GM19328 (cell line): Measurements from ENCODE around the gene PCSK7.

Experiments used
- ATAC-seq: cut with Tn5 transposase; IDR thresholded peaks from one replicate; pipeline ENCODE4 v1.9.1; 2021; ENCODE audit warnings: mild to moderate bottlenecking, moderate library complexity; ENCODE audit not compliant: unreplicated experiment

The PCSK7 gene

GRCh38 chr11:117199053-117199915 is 32.6 kb downstream of the PCSK7 start, which contains the start of gene TAGLN:
Gene TAGLN, plus strand, starts transcription at chr11:117199370. Its CDS starts 3,644 bp downstream, at chr11:117203014.
- ATAC-seq = no peak

GRCh38 chr11:117198613-117199012 is 33.3 kb downstream of the PCSK7 start:
- no peak for ATAC-seq

DNA sequence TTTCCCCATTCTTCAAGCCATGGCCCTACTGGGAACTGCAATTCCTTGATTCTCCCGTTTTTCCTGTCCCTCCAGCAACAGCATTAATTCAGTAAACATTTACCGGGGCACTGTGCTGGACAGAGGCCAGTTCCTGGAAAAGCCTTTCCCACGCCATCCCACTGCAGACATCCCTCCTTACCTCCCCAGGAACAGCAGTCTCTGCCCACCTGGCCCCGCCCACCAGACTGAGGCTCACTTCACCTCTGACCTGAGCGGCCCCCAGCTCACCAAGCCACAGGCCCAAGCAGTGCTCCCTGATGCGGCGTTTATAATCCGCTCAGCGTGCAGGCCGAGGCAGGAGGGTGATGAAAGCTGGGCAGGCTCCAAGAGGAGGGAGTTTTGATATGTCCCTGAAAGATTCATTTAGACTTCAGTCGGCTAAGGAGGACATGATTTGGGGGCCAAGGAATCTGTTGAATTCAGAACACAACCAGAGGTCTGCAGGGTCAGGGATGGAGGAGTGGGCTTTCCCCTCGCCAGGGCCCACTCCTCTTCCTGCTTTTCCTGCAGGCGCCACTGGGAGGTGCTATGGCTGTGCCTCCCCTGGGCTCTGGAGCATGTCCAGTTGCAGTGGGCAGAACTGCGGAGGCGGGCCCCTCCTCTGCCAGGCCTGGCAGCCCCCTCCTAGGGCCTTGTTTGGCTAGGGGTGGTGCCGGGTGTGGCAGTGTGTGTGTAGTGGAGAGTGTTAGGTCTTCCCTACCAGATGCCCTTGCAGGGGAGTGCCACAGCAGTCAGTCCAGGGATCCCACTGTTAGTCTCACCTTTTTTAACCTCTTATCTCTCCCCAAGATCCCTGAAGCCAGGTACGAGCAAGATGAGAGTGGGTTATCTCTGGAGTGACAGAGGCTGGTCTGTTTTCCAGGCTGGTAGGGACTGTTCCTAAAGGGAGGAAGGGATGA is 34.1 kb downstream of the PCSK7 start:
- no peak for ATAC-seq

DNA sequence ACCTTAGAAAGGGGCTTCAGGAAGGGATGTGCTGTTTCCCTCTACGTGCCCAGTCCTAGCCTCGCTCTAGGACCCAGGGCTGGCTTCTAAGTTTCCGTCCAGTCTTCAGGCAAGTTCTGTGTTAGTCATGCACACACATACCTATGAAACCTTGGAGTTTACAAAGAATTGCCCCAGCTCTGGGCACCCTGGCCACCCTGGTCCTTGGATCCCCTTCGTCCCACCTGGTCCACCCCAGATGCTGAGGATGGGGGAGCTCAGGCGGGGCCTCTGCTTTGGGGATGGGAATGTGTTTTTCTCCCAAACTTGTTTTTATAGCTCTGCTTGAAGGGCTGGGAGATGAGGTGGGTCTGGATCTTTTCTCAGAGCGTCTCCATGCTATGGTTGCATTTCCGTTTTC is 34.9 kb downstream of the PCSK7 start:
- no peak for ATAC-seq

GRCh38 chr11:117195761-117196160 is 36.1 kb downstream of the PCSK7 start:
- ATAC-seq = no peak

DNA sequence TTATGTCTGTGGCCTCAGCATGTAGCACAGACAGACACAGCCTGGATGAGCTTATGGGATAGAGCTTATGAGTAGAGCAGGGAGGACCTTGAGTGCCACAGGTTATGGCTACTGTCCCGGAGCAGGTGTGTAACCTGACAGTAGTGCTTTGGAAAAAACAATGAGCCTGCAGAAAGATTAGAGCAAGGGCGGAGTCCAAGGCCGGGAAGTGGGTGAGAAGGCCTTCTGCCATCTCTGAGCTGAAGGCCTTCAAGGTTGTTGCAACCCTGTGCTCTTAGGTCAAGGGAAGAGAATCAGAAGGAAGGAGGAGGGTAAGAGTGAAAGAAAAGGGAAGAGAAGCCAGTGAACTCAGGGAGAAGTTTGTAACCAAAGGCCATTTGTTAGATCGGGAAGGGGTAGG is 36.6 kb downstream of the PCSK7 start:
- no peak for ATAC-seq

DNA sequence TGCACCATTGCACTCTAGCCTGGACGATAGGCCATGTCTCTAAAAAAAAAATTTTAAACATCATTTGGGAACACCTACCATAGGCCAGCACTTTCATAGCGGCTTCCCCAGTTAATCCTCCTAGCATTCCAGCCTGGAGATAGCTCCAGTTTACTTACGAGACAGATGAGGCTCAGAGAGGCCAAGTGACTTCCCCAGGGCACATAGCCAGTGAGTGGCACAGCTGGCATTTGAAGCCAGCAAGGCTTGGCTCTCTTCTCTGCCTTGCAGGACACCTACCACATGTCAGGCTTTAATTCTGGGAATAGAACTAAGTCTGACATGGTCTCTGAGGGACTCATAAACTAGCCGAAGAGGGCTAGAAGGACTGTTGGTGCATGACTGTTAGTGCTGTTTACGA is 37.6 kb downstream of the PCSK7 start:
- no peak for ATAC-seq

DNA sequence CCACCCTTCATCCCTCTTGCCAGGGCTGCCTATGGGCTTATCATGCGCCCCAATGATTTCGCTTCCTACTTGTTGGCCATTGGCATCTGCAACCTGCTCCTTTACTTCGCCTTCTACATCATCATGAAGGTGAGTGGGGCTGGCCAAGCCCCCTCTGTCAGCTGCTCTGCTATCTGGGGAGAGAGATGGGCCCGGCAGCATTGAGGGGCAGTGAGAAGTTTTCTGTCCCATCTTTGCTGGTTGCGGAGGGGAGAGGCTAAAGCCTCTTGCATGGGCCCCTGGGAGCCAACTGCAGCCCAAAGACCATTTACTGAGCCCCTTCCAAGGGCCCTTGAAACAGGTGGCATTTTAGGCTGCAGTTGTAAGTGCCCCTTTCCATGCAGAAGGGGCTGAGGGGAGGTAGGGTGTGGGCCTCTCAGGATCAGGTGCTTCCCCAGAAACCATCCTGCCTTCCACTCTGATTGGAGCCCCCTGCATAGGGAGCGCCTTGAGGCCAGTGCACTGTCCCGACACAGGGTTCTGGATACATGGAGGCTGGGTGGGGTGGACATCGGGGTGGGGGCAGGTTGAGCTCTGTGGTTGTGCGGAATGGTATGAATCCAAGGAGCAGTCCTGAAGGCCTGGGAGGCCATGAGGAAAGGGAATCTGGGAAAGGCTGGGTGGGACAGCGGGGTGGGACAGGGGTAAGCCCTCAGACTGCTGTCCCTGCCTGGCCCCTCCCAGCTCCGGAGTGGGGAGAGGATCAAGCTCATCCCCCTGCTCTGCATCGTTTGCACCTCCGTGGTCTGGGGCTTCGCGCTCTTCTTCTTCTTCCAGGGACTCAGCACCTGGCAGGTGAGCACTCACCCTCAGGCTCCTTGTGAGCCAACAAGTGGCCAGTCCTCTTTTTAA is 38.5 kb downstream of the PCSK7 start:
- no peak for ATAC-seq

DNA sequence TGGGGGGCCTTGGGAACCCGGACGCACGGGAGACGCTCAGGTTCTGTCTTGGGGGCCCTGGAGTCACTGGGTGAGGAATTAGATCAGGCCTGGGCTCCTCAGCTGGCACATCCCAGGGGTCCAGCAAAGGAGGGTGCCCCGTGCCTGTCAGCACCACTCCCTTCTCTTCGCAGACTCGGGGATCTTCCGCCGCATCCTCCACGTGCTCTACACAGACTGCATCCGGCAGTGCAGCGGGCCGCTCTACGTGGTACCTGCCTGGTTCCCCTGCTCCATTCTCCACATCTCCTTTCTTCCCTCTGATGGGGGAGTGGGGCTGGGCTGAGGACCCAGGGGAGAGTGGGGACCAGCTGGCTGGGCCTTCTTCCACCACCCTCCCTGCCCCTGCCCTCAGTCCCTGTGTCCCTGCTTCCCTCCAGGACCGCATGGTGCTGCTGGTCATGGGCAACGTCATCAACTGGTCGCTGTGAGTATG is 39.4 kb downstream of the PCSK7 start:
- no peak for ATAC-seq

DNA sequence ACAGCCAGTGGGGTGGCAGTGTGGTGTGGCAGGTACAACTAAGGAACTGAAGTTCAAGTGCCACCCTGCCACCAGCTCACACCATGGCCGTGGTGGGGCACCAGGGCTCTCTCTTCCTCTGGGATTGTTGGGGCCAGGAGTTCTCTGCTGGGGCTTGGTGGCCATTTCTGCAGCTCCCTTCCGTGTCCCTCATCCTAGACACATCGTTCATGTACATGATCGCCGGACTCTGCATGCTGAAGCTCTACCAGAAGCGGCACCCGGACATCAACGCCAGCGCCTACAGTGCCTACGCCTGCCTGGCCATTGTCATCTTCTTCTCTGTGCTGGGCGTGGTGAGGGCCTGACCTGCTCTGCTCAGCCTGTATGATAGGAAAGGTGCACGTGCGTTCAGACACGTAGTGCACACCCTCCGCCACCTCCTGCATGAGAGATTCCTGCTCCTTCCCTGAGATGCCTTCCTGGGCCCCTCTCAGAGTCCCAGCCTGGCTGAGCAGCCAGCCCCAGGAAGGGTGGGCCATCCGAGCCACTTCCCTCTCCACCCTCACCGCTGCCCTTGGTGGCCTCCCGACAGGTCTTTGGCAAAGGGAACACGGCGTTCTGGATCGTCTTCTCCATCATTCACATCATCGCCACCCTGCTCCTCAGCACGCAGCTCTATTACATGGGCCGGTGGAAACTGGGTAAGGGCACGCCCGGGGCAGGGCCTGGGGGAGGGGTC is 40.0 kb downstream of the PCSK7 start:
- no peak for ATAC-seq

DNA sequence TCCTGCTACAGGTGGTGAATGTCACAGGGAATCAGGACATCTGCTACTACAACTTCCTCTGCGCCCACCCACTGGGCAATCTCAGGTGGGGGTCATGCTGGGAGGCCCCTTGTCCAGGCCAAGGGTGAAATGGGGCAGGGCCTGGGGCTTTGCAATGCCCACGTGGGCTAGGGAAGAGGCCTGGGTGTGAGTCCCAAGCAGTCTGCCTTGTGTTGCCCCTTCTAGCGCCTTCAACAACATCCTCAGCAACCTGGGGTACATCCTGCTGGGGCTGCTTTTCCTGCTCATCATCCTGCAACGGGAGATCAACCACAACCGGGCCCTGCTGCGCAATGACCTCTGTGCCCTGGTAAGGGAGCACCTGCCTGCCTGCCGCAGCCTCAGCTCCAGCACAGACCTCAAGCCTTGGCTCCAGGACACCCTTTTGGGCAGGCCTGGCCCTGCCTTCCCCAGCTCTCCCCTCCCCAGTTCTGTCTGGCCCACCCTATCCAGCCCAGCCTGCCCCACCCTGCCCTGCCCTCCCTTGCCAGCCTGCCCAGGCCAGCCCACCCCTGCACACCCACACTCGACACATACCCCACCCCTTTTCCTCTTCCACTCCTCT is 41.8 kb downstream of the PCSK7 start:
- ATAC-seq = no peak

DNA sequence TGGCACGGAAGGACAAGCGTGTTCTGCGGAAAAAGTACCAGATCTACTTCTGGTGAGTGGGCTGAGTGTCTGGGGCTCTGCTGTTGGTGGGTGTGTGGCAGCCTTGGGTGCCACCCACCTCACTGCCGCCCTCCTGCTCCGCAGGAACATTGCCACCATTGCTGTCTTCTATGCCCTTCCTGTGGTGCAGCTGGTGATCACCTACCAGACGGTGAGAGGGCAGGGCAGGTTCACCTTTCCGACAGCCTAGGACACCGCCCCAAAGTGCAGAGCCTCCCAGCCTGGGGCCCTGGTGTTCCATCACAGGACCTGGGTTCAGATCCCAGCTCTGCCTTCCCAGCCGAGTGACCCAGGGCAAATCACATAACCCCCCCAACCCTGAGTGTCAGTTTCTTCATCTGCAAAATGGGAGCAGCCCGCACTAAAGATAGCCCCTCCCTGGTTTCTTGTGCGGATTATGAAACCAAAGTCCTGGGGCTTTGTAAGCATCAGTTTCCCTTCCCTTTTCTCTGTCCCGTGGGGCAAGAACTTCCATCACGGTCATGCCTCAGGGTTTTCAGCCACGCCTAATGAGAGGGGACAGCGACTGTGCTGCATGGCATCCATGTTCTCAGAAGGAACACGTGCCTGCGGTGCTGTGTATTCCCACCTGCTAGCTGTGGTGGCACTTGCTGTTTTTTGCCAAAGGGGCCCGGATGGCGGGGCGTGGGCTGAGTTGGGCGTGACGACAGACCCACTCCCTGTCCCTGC is 42.5 kb downstream of the PCSK7 start:
- no peak for ATAC-seq

- ATAC-seq = no peak
Observed at GRCh38 chr11:117188620-117189081, 43.2 kb downstream of the PCSK7 start.

- ATAC-seq = no peak
Observed at GRCh38 chr11:117187799-117188481, 43.9 kb downstream of the PCSK7 start.

- ATAC-seq = no peak
Observed at GRCh38 chr11:117187428-117187798, 44.5 kb downstream of the PCSK7 start.

GRCh38 chr11:117187007-117187406 is 44.9 kb downstream of the PCSK7 start:
- no peak for ATAC-seq

DNA sequence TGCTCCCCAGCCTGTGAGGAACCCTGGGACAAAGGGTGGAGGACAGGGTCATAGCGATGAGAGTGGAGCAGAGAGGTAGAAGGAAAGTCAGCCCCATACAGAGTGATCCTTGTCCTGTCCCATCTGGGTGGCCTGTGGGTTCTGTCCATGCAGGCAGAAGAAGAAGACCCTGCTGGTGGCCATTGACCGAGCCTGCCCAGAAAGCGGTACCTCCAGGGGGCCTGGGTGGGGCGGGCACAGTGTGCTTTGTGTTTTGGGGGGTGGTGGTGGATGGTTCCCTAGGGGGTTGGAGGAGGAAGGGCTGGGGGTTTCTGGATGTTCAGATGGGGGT is 45.5 kb downstream of the PCSK7 start:
- ATAC-seq = no peak

- ATAC-seq = no peak
Observed at GRCh38 chr11:117185736-117186430, 46.0 kb downstream of the PCSK7 start.
